Vagina (tissue), 2 donors: Measurements from ENCODE around the gene SYTL4. TPM values are rescaled to one million over a fixed set of nuclear protein-coding genes. Genes with fewer than 3 reads are reported as not detected.

Experiments
- DNase-seq, 2 donors: peaks; one replicate each; pipeline ENCODE4 v3.0.0-alpha.2; 2017; ENCODE audit errors: extremely low spot score in 2 of 2
- H3K27ac ChIP-seq: fragments of 200-600 bp; sonication (generic); one replicate; pipeline ENCODE4 v1.5.1; 2019
- H3K27me3 ChIP-seq: fragments of 200-600 bp; sonication (generic); one replicate; pipeline ENCODE4 v1.5.1; 2019
- H3K36me3 ChIP-seq, 2 donors: fragments of 200-600 bp; sonication (generic); one replicate each; pipeline ENCODE4 v1.5.1; 2017 to 2019
- H3K4me1 ChIP-seq: fragments of 200-600 bp; sonication (generic); one replicate; pipeline ENCODE4 v1.5.1; 2019
- H3K4me3 ChIP-seq, 2 donors: fragments of 200-600 bp; sonication (generic); 1 replicate in 1 of 2; 2 replicates in 1 of 2; pipeline ENCODE4 v1.5.1; 2016 to 2019
- H3K9me3 ChIP-seq: fragments of 200-600 bp; sonication (generic); one replicate; pipeline ENCODE4 v1.5.1; 2019
- POLR2A ChIP-seq, 2 donors: fragments of 450-650 bp; IDR thresholded peaks; one replicate each; pipeline ENCODE4 v1.6.1; 2017; ENCODE audit warnings: antibody characterized with exemption in 2 of 2, mild to moderate bottlenecking in 2 of 2, moderate library complexity in 2 of 2
- POLR2AphosphoS5 ChIP-seq, 2 donors: sonication (generic); formaldehyde crosslinking; IDR thresholded peaks; one replicate each; pipeline ENCODE4 v1.9.0; 2017; ENCODE audit warnings: antibody characterized with exemption in 2 of 2, mild to moderate bottlenecking in 2 of 2, low read depth in 1 of 2; ENCODE audit not compliant: insufficient read depth in 1 of 2
- intact Hi-C: fragments of 100-400 bp; cut with DNase I; formaldehyde crosslinking; loops from one replicate; pipeline ENCODE4 v1.15.1; 2023
- total RNA-seq: library from RNA; depleted of rRNA; stranded (reverse); fragments of >200 nt; gene quantifications from one replicate; pipeline ENCODE4 v1.2.3, GENCODE V29; 2016
- TF ChIP-seq, protein P1 (sequence below), 3 experiments: fragments of 450-650 bp in 2 of 3; fragments of 200-600 bp in 1 of 3; sonication (generic) in 1 of 3; IDR thresholded peaks; one replicate each; pipeline ENCODE4 v1.5.1; 2017 to 2019; ENCODE audit warnings: antibody characterized with exemption in 3 of 3, mild to moderate bottlenecking in 2 of 3, moderate library complexity in 2 of 3

Gene SYTL4
- total RNA-seq, 1 donor from 2014 or later: 21.9 TPM

DNA sequence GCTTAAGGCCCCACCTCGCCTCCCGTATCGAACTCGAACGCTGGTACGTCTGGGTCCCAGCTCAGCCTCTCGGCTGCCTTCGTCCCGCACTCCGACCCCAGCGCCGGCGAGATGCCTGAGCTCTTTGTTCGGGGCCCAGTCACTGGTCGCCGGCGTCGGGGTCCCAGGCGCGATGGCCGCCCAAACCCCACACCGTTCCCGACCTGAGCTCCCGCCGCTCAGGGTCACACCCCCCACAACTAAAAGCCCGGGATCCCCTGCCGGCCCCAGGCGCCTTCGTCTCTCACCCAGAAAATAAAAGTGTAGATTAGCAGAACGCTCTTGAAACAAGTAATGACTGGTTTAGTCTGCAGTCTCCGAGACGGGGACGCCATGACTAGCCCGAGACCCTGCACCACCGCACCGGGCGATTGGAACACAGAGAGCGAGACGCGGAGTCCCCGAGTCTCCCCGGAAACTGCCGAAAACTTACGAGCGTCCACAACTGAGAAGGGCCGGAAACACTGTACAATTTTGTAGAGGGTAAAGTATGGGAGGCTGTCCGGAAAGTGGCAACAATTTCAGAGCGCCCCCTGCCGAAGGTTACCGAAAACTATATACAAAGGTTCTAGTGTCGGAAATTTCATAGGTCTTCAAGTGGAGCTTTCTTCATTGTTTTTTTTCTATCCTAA is 95.5 kb downstream of the SYTL4 start, which contains the start of gene TSPAN6:
Gene TSPAN6, minus strand, starts transcription at position 486 of the 671 bp plus-strand sequence. Its CDS starts 112 bp downstream, at position 374.
- DNase-seq: no peak
- peaks cover 0 to 4% of the 10 kb centered on the region in 2 donors for H3K36me3 ChIP-seq
- intact Hi-C loops: no loop called here
- TF ChIP-seq POLR2A (IDR thresholded peaks at IDR 0.05) (no peak), POLR2AphosphoS5 (IDR thresholded peaks at IDR 0.05; ENCODE audit: insufficient read depth in 1 of 2, low read depth in 1 of 2) (peak; percentile 25 to 68)
- TF ChIP-seq, protein P1, sequence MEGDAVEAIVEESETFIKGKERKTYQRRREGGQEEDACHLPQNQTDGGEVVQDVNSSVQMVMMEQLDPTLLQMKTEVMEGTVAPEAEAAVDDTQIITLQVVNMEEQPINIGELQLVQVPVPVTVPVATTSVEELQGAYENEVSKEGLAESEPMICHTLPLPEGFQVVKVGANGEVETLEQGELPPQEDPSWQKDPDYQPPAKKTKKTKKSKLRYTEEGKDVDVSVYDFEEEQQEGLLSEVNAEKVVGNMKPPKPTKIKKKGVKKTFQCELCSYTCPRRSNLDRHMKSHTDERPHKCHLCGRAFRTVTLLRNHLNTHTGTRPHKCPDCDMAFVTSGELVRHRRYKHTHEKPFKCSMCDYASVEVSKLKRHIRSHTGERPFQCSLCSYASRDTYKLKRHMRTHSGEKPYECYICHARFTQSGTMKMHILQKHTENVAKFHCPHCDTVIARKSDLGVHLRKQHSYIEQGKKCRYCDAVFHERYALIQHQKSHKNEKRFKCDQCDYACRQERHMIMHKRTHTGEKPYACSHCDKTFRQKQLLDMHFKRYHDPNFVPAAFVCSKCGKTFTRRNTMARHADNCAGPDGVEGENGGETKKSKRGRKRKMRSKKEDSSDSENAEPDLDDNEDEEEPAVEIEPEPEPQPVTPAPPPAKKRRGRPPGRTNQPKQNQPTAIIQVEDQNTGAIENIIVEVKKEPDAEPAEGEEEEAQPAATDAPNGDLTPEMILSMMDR (IDR thresholded peaks at IDR 0.05): peak in 2 of 3 experiments; percentile 44 to 49
- peak within 1 kb of the TSS; percentile 61 for H3K27ac ChIP-seq
- H3K4me1 ChIP-seq: no peaks in the 10 kb centered on the region
- no peaks in the 10 kb centered on the region for H3K27me3 ChIP-seq
- H3K9me3 ChIP-seq: no peaks in the 10 kb centered on the region
- peak within 1 kb of the TSS; percentile 49 to 51 for H3K4me3 ChIP-seq

- no peaks in the 10 kb centered on the region for H3K9me3 ChIP-seq
- peaks cover 0 to 4% of the 10 kb centered on the region in 2 donors for H3K36me3 ChIP-seq
- no peak for DNase-seq
- TF ChIP-seq, protein P1 (IDR thresholded peaks at IDR 0.05): no peak
- no peak for TF ChIP-seq POLR2A (IDR thresholded peaks at IDR 0.05)
- TF ChIP-seq POLR2AphosphoS5 (IDR thresholded peaks at IDR 0.05; ENCODE audit: insufficient read depth in 1 of 2, low read depth in 1 of 2): no peak
- peak overlapping the region; percentile 49 to 51 for H3K4me3 ChIP-seq
- H3K4me1 ChIP-seq: no peaks in the 10 kb centered on the region
- no peaks in the 10 kb centered on the region for H3K27me3 ChIP-seq
- intact Hi-C loops: no loop called here
- H3K27ac ChIP-seq: peak overlapping the region; percentile 61
Observed at GRCh38 chrX:100635989-100636320, 96.0 kb downstream of the SYTL4 start.

DNA sequence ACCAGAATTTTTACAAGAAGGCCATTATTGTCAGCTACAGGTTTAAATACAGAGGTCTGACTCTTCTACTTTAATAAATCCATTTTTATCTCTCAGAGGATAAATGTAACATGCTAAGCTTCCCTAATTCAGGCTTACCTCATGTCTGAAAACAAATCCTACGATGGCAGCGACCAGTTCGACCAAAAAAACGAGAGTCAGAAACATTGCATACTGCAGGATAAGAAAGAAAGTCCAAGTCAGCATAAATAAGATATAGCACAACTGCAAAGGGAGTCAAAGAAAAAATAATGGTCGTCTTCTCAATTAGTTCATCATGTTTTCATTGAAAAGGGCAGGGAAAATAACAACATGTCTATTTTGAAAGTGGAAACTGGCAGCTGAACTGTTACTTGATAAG is 96.9 kb downstream of the SYTL4 start:
- intact Hi-C loops: no loop called here
- Histone ChIP-seq H3K4me3 (no peak overlapping the region), H3K27me3 (no peaks in the 10 kb centered on the region)

DNA sequence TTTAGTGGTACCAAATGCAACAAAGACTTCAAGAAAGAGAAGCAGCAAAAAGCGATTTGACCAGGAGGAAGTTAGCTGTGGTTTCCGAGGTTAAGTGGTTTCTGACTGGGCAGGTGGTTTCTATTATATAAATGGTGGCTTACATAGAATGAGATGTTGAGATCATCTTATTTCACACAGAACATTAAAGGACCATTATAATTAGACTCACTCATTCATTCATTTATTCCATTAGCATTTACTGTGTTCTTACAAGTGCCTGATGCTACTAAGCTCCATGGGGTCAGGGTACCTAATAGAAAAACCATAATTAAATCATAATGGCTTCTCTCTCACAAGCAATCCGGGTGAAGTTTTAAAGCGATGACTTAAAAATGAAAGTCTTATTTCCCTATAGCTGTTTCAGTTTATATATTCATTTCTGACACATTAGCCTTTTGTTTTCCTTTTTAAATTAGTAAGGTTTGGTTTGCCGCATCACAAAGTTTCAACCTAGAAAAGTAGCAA is 105.9 kb downstream of the SYTL4 start:
- Histone ChIP-seq H3K27ac (no peak overlapping the region), H3K4me1 (no peaks in the 10 kb centered on the region), H3K27me3 (no peaks in the 10 kb centered on the region), H3K36me3 (no peaks in the 10 kb centered on the region), H3K4me3 (no peak overlapping the region), H3K9me3 (no peaks in the 10 kb centered on the region)
- TF ChIP-seq POLR2A (IDR thresholded peaks at IDR 0.05) (no peak), POLR2AphosphoS5 (IDR thresholded peaks at IDR 0.05; ENCODE audit: insufficient read depth in 1 of 2, low read depth in 1 of 2) (no peak)
- TF ChIP-seq, protein P1 (IDR thresholded peaks at IDR 0.05): no peak
- DNase-seq: no peak
- intact Hi-C loops: no loop called here

More for the DNA sequence above, 96.9 kb downstream of the SYTL4 start:
- DNase-seq: no peak
- TF ChIP-seq, protein P1 (IDR thresholded peaks at IDR 0.05): no peak
- TF ChIP-seq POLR2A (IDR thresholded peaks at IDR 0.05) (no peak), POLR2AphosphoS5 (IDR thresholded peaks at IDR 0.05; ENCODE audit: insufficient read depth in 1 of 2, low read depth in 1 of 2) (no peak)
- Histone ChIP-seq H3K9me3 (no peaks in the 10 kb centered on the region), H3K36me3 (peaks cover 0 to 4% of the 10 kb centered on the region in 2 donors), H3K27ac (no peak overlapping the region), H3K4me1 (no peaks in the 10 kb centered on the region)

Other genes with a start within 250 kb of the SYTL4 start
- not detected for gene TNMD, start 147.2 kb downstream of the SYTL4 start, total RNA-seq
- 19.6 TPM for gene TSPAN6, start 95.3 kb downstream of the SYTL4 start, total RNA-seq
- 50.6 TPM for gene SRPX2, start 87.9 kb downstream of the SYTL4 start, total RNA-seq
- 9.3 TPM for gene CSTF2, start 88.3 kb upstream of the SYTL4 start, total RNA-seq
- not detected for gene NOX1, start 142.2 kb upstream of the SYTL4 start, total RNA-seq
- 0.74 TPM for gene XKRX, start 196.8 kb upstream of the SYTL4 start, total RNA-seq
- not detected for gene ARL13A, start 237.6 kb upstream of the SYTL4 start, total RNA-seq